ENCODE results near the gene UBE2O. TPM values are rescaled to one million over a fixed set of nuclear protein-coding genes. Genes with fewer than 3 reads are reported as not detected.

The UBE2O gene
- total RNA-seq, 1 donor from 2014 or later: 35.7 TPM

DNA sequence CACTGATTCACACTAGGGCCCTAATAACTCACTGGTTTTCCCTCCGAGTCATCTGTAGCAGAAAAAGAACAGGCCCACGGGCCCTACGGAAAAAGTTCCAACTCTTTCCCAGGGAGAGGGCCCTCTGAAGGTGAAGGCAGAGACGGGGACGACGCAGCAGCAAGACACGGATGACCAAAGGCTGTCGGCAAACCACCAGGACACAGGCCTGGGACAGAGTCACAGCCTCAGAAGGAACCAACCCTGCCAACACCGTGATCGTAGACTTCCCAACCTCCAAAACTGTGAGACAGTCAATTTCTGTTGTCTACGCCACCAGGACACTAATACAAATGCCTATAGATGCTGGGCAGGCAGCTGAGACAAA is 73.7 kb downstream of the UBE2O start:
- peaks cover 42% of the 10 kb centered on the region for H3K4me1 ChIP-seq
- TF ChIP-seq, protein P1, sequence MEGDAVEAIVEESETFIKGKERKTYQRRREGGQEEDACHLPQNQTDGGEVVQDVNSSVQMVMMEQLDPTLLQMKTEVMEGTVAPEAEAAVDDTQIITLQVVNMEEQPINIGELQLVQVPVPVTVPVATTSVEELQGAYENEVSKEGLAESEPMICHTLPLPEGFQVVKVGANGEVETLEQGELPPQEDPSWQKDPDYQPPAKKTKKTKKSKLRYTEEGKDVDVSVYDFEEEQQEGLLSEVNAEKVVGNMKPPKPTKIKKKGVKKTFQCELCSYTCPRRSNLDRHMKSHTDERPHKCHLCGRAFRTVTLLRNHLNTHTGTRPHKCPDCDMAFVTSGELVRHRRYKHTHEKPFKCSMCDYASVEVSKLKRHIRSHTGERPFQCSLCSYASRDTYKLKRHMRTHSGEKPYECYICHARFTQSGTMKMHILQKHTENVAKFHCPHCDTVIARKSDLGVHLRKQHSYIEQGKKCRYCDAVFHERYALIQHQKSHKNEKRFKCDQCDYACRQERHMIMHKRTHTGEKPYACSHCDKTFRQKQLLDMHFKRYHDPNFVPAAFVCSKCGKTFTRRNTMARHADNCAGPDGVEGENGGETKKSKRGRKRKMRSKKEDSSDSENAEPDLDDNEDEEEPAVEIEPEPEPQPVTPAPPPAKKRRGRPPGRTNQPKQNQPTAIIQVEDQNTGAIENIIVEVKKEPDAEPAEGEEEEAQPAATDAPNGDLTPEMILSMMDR (IDR thresholded peaks at IDR 0.05; ENCODE audit: borderline replicate concordance): no peak
- no peaks in the 10 kb centered on the region for H3K9me3 ChIP-seq (replicated peaks)
- no peak overlapping the region for H3K4me3 ChIP-seq
- DNase-seq: no peak
- intact Hi-C loops (cut with micrococcal nuclease): no loop called here
- no peaks in the 10 kb centered on the region for H3K27me3 ChIP-seq (ENCODE audit: low read depth)
- H3K36me3 ChIP-seq: no peaks in the 10 kb centered on the region
- H3K27ac ChIP-seq (replicated peaks): no peak overlapping the region

DNA sequence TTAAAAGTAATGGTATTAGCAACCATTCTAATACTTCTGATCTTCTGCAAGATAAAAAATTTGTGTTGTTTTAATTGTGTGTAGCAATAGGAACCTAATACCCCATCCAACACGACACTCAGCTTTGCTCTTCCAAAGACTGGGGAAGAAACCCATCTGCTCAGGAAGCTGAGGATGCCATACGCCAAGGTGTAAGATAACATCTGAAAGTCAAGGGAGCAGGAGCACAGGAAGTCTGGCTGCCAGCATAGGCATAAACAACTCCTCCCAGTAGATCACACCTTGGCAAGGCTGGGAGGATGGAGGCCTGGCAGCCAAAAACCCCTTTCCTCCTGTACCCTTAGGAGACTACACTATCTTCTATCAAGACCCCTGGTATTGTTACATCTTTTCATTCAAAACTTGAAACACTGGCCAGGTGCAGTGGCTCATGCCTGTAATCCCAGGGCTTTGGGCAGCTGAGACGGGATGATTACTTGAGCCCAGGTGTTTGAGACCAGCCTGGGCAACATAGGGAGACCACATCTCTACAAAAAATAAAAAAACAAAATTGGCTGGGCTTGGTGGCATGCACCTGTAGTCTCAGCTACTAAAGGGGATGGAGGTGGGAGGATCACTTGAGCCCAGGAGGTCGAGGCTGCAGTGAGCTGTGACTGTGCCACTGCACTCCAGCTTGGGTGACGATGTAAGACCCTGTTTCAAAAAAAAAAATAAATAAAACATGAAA is 74.2 kb downstream of the UBE2O start:
- no peak overlapping the region for H3K27ac ChIP-seq (replicated peaks)
- H3K36me3 ChIP-seq: no peaks in the 10 kb centered on the region
- no peaks in the 10 kb centered on the region for H3K27me3 ChIP-seq (ENCODE audit: low read depth)
- H3K4me3 ChIP-seq: no peak overlapping the region
- peaks cover 38% of the 10 kb centered on the region for H3K4me1 ChIP-seq
- no peak for DNase-seq
- intact Hi-C loops (cut with micrococcal nuclease): no loop called here
- no peaks in the 10 kb centered on the region for H3K9me3 ChIP-seq (replicated peaks)
- TF ChIP-seq, protein P1 (IDR thresholded peaks at IDR 0.05; ENCODE audit: borderline replicate concordance): no peak

DNA sequence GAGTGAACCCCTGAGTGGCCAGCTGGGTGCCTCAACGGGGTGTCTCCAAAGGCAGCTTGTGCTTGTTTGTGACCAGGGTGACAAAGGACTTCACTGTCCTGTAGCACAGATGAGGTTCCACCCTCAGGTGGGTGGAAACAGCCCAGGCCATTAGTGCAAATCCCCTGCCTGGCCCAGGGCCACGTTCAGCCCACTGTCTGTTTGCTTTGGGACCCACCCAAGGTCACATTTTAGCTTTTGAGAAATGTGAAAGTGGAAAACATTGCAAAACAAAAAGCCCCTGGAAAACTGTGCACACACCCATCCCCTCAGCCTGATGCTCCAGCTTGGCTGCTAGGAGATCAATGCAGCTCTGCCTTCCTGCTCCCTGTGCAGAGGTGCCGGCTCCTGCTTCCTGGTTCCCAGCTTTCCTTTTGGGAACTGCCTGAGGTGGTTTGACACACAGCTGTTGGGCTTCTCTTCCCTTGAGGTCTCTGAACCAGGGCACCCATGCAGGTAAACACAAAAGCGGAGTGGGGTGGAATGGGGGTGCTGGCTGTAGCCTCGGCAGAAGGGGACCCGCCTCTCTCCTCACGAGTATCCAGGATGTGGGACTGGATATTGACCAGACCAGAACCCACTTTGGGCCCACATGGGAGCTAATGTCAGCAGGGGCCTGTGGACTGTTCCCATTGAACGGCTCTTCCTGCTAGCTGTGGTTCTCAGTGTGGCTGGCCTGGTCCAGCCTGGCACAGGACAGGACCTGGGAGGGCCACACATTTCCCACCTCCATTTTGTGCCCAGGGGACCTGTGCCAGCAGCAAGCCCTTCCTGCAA is 76.4 kb downstream of the UBE2O start:
- no peak overlapping the region for H3K4me3 ChIP-seq
- peaks cover 24% of the 10 kb centered on the region for H3K4me1 ChIP-seq
- no peaks in the 10 kb centered on the region for H3K36me3 ChIP-seq
- no peaks in the 10 kb centered on the region for H3K9me3 ChIP-seq (replicated peaks)
- intact Hi-C loops (cut with micrococcal nuclease): no loop called here
- peak overlapping the region; percentile 60 for H3K27ac ChIP-seq (replicated peaks)
- no peak for DNase-seq
- no peaks in the 10 kb centered on the region for H3K27me3 ChIP-seq (ENCODE audit: low read depth)
- TF ChIP-seq, protein P1 (IDR thresholded peaks at IDR 0.05; ENCODE audit: borderline replicate concordance): no peak

DNA sequence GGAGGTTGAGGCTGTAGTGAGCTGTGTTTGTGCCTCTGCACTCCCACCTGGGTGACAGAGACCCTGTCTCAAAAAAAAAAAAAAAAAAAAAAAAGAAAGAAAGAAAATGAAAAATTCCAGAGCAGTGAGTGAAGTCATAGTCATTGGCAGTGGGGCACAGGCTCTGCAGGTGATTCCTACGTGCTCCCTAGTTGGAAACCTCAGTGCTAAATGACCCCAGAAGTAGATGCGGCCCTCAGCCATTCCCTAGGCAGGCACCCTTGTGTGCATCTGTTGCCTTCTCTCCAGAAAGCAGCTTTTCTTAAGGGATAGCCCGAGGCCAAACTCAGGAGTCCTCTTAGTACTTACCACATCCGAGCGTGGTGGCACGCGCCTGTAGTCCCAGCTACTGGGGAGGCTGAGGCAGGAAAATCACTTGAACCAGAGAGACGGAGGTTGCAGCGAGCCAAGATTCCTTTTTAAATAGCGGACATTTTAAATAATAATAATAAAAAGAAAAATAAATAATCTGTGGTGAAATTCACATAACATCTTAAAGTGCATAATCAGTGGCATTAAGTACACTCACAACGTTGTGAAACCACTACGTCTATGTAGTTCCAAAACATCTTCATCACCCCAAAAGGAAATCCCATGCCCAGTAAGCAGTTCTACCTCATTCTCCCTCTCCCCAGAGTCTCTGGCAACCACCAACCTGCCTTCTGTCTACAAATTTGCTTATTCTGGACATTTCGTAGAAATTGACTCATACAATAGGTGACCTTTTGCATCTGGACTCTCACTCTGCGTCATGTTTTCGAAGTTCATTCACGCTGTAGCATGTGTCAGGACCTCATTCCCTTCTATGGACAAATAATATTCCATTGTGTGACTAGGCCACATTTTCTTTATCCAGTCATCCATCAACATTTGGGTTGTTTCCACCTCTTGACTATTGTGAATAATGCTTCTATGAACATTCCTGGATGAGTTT is 81.0 kb downstream of the UBE2O start:
- Histone ChIP-seq H3K27ac (replicated peaks) (no peak overlapping the region), H3K27me3 (ENCODE audit: low read depth) (no peaks in the 10 kb centered on the region), H3K36me3 (no peaks in the 10 kb centered on the region), H3K4me3 (no peak overlapping the region), H3K9me3 (replicated peaks) (no peaks in the 10 kb centered on the region), H3K4me1 (peaks cover 40% of the 10 kb centered on the region)
- DNase-seq: no peak
- intact Hi-C loops (cut with micrococcal nuclease): no loop called here
- TF ChIP-seq, protein P1 (IDR thresholded peaks at IDR 0.05; ENCODE audit: borderline replicate concordance): no peak

Measured in left ventricle myocardium inferior (tissue), 1 donor.